ENCODE results near the gene NCOA1. TPM values are rescaled to one million over a fixed set of nuclear protein-coding genes. Genes with fewer than 3 reads are reported as not detected.

The NCOA1 gene
- total RNA-seq, 1 experiment from 2014 or later: 24.6 TPM

DNA sequence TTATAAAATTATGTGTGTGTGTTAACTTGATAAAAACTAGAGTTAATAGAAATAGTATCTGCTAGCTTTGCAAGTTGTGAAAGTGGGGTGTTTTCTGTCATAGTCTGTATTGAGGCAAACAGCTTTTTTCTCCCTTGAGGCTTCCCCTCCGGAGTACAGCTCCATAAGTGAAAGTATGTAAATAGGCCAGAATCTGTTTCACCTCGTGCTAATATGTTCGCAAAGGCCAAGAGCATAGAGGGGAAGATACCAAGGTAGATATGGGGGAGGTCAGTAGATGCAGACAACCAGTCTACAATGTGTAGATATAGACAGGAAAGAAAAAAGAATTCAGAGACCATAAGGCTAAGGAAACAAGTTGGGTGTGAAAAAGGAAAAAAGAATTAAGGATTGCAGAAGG, 229.3 kb downstream of the NCOA1 start:
- POLR2A ChIA-PET: no interaction called here

GRCh38 chr2:24721470-24721869, 230.4 kb downstream of the NCOA1 start:
- no peak for TF ChIP-seq SIN3A (IDR thresholded peaks at IDR 0.05; ENCODE audit: borderline replicate concordance, insufficient read depth, low read depth, low read length)
- TF ChIP-seq POLR2AphosphoS5 (IDR thresholded peaks at IDR 0.05; ENCODE audit: low read depth, low read length): no peak
- TF ChIP-seq REST (IDR thresholded peaks at IDR 0.05; ENCODE audit: insufficient read depth in 1 of 2, low read depth in 2 of 2, low read length in 1 of 2): no peak
- TF ChIP-seq, protein P1, sequence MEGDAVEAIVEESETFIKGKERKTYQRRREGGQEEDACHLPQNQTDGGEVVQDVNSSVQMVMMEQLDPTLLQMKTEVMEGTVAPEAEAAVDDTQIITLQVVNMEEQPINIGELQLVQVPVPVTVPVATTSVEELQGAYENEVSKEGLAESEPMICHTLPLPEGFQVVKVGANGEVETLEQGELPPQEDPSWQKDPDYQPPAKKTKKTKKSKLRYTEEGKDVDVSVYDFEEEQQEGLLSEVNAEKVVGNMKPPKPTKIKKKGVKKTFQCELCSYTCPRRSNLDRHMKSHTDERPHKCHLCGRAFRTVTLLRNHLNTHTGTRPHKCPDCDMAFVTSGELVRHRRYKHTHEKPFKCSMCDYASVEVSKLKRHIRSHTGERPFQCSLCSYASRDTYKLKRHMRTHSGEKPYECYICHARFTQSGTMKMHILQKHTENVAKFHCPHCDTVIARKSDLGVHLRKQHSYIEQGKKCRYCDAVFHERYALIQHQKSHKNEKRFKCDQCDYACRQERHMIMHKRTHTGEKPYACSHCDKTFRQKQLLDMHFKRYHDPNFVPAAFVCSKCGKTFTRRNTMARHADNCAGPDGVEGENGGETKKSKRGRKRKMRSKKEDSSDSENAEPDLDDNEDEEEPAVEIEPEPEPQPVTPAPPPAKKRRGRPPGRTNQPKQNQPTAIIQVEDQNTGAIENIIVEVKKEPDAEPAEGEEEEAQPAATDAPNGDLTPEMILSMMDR (IDR thresholded peaks at IDR 0.05): no peak
- TF ChIP-seq TCF7L2 (IDR thresholded peaks at IDR 0.05; ENCODE audit: low read depth, low read length): no peak
- in situ Hi-C loops (cut with HindIII; ENCODE audit: low pct_unique_long_range_greater_than_20kb, low sequenced_read_pairs) (no loop called here), intact Hi-C loops (cut with micrococcal nuclease; ENCODE audit: unreplicated experiment) (no loop called here)
- CTCF ChIA-PET: no interaction called here
- POLR2A ChIA-PET: no interaction called here
- ATAC-seq (peak; percentile 48; the same call in 1 of the 2 replicates), DNase-seq (ENCODE audit: low read depth, low spot score) (no peak)
- no peaks in the 10 kb centered on the region for H3K27me3 ChIP-seq (ENCODE audit: control insufficient read depth, insufficient read depth, low read length)
- BruUV-seq (replicated peaks): no TSS peak
- no peaks in the 10 kb centered on the region; the same call in 1 of the 2 replicates for H3K36me3 ChIP-seq (ENCODE audit: control insufficient read depth, insufficient read depth, low read length)
- H3K9me3 ChIP-seq (ENCODE audit: control insufficient read depth, insufficient read depth, low read depth, low read length): no peaks in the 10 kb centered on the region
- no peak overlapping the region for H3K27ac ChIP-seq (ENCODE audit: low read length)
- no peaks in the 10 kb centered on the region for H3K4me1 ChIP-seq (ENCODE audit: control insufficient read depth, insufficient read depth, low read length)
- H3K4me3 ChIP-seq (ENCODE audit: low read depth in 2 of 2, low read length in 2 of 2): no peak overlapping the region

More for the DNA sequence above, 229.3 kb downstream of the NCOA1 start:
- intact Hi-C loops (cut with micrococcal nuclease; ENCODE audit: unreplicated experiment): no loop called here
- TF ChIP-seq SIN3A (IDR thresholded peaks at IDR 0.05; ENCODE audit: borderline replicate concordance, insufficient read depth, low read depth, low read length) (no peak), POLR2AphosphoS5 (IDR thresholded peaks at IDR 0.05; ENCODE audit: low read depth, low read length) (no peak), TCF7L2 (IDR thresholded peaks at IDR 0.05; ENCODE audit: low read depth, low read length) (no peak), REST (IDR thresholded peaks at IDR 0.05; ENCODE audit: insufficient read depth in 1 of 2, low read depth in 2 of 2, low read length in 1 of 2) (no peak)
- TF ChIP-seq, protein P1 (IDR thresholded peaks at IDR 0.05): no peak
- no peak overlapping the region for H3K4me3 ChIP-seq (ENCODE audit: low read depth in 2 of 2, low read length in 2 of 2)
- DNase-seq (ENCODE audit: low read depth, low spot score): no peak
- H3K36me3 ChIP-seq (ENCODE audit: control insufficient read depth, insufficient read depth, low read length): no peaks in the 10 kb centered on the region; the same call in 1 of the 2 replicates
- no peaks in the 10 kb centered on the region for H3K9me3 ChIP-seq (ENCODE audit: control insufficient read depth, insufficient read depth, low read depth, low read length)
- CTCF ChIA-PET: no interaction called here
- H3K27me3 ChIP-seq (ENCODE audit: control insufficient read depth, insufficient read depth, low read length): no peaks in the 10 kb centered on the region
- in situ Hi-C loops (cut with HindIII; ENCODE audit: low pct_unique_long_range_greater_than_20kb, low sequenced_read_pairs): no loop called here
- H3K27ac ChIP-seq (ENCODE audit: low read length): no peak overlapping the region
- ATAC-seq: no peak
- no TSS peak for BruUV-seq (replicated peaks)
- H3K4me1 ChIP-seq (ENCODE audit: control insufficient read depth, insufficient read depth, low read length): no peaks in the 10 kb centered on the region

Data from Panc1 (cell line).